Brain microvascular endothelial cell (primary cell): ENCODE measurements around the gene DBH.

Experiments used
- DNase-seq: peaks from one replicate; pipeline ENCODE4 v3.0.0-alpha.2; 2020
- H3K27ac ChIP-seq: fragments of 250-450 bp; sonication (Bioruptor Pico); 2 replicates; pipeline ENCODE4 v1.5.1; 2020; ENCODE audit warnings: mild to moderate bottlenecking, moderate library complexity
- H3K27me3 ChIP-seq: fragments of 250-450 bp; sonication (Bioruptor Pico); replicated peaks from 2 replicates; pipeline ENCODE4 v1.5.1; 2020; ENCODE audit warnings: mild to moderate bottlenecking
- H3K36me3 ChIP-seq: fragments of 250-450 bp; sonication (Bioruptor Pico); replicated peaks from 2 replicates; pipeline ENCODE4 v1.5.1; 2020; ENCODE audit warnings: mild to moderate bottlenecking
- H3K4me3 ChIP-seq: 2 replicates; pipeline ENCODE4 v1.5.1; 2011; ENCODE audit warnings: low read depth, mild to moderate bottlenecking, control low read depth, low read length, moderate library complexity
- in situ Hi-C: cut with HindIII; loops from 2 replicates; pipeline ENCODE4 v1.10.0; 2017; ENCODE audit warnings: low sequenced_read_pairs, low pct_ligation_motif_present
- TF ChIP-seq, protein P1 (sequence below): IDR thresholded peaks from 2 replicates; pipeline ENCODE4 v1.5.1; 2011; ENCODE audit warnings: low read depth, mild to moderate bottlenecking, moderate library complexity, low read length, control low read depth, inconsistent platforms; ENCODE audit errors: missing control alignments

The DBH gene

DNA sequence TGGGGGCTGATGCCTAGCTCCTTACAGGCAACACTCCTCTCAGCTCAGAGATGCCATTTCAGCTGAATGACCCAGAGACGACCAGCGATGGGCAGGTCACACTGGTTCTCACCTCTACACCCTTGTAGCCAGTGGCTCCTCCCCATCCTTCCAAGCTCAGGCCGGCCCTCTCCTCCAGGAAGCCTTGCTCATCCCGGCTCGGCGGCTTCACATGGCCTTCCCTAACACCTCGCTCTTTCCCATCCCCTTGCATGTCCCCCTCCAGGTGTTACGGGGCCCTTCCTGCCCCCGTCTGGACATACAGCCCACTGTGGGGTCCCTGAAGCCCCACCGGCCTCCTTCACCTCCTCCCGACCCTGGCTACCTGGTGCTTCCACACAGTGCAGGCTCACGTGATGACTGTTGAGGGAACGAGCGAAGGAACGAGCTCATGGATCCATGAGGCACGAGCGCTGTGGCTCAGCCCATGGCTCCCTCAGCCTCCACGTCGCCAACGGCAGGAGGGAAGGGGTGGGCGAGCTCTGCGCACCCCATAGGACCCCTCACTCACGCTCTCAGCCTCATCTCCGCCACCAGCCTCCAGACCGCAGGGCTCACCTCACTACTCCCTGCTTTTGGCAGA lies 56.3 kb downstream of the DBH start:
- in situ Hi-C loops = no loop called here
- no peaks in the 10 kb centered on the region for H3K36me3 ChIP-seq
- DNase-seq = no peak
- TF ChIP-seq, protein P1, sequence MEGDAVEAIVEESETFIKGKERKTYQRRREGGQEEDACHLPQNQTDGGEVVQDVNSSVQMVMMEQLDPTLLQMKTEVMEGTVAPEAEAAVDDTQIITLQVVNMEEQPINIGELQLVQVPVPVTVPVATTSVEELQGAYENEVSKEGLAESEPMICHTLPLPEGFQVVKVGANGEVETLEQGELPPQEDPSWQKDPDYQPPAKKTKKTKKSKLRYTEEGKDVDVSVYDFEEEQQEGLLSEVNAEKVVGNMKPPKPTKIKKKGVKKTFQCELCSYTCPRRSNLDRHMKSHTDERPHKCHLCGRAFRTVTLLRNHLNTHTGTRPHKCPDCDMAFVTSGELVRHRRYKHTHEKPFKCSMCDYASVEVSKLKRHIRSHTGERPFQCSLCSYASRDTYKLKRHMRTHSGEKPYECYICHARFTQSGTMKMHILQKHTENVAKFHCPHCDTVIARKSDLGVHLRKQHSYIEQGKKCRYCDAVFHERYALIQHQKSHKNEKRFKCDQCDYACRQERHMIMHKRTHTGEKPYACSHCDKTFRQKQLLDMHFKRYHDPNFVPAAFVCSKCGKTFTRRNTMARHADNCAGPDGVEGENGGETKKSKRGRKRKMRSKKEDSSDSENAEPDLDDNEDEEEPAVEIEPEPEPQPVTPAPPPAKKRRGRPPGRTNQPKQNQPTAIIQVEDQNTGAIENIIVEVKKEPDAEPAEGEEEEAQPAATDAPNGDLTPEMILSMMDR = no peak
- H3K27ac ChIP-seq = no peak overlapping the region
- no peaks in the 10 kb centered on the region for H3K27me3 ChIP-seq
- H3K4me3 ChIP-seq = no peak overlapping the region

DNA sequence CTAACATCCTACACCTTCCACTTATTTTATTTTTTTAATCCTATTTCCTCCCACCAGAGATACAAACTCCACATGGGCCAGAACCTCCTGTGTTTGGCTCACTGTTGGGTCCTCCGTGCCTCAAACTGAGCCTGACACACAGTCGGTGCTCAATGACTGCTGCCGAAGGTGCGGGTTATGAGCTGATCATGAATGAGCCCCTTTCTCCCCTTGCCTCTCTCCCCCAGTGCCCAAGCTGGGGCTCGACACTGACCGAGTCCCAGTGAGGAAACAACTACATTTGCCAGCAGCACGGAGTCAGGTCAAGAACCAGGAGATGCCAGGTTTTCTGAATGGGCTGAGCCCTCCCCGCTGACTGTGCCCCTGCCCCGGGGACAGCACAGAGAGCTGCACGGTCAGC lies 57.0 kb downstream of the DBH start:
- TF ChIP-seq, protein P1 = no peak
- H3K27ac ChIP-seq = no peak overlapping the region
- H3K27me3 ChIP-seq = no peaks in the 10 kb centered on the region
- in situ Hi-C loops = no loop called here
- no peak overlapping the region for H3K4me3 ChIP-seq
- DNase-seq = no peak
- H3K36me3 ChIP-seq = no peaks in the 10 kb centered on the region

DNA sequence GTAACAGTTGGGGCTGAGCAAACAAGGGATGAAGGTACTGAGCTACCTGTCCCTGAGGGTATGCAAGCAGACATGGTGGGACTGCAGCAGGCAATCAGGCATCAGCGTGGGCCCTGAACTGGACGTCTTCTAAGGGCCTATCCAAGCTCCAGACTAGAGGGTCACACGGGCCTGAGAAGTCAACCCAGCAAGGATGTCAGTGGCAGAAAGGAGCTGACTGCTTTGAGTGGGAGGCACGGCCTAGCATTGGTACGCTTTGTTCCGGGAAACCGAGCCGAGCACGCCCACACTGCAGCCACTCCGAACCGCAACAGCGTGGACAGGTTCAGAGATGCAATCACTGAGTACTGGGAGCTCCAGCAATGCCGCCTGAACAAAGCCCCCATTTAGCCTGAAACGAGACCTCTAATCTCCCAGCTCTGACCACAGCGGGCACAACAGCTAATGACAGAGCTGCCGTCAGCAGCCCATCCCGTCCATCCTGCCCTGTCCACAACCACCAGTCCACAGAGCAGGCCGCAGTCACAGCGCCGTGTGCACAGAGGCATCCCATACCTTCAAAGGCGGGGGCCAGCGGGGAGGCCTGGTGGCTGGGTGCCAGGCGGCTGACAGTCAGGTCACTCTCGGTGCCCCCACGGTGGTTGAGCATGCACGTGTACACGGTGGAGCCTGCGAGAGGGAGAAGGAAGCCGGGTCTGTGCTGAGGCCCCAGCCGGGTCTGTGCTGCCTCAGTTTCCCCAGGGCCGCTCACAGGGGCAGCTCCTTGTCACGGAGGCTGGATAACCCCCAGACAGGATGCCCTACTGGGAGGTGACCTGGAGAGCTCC lies 57.8 kb downstream of the DBH start:
- no peaks in the 10 kb centered on the region for H3K36me3 ChIP-seq
- H3K27ac ChIP-seq = no peak overlapping the region
- H3K27me3 ChIP-seq = no peaks in the 10 kb centered on the region
- no peak overlapping the region for H3K4me3 ChIP-seq
- DNase-seq = no peak
- TF ChIP-seq, protein P1 = no peak
- in situ Hi-C loops = no loop called here

DNA sequence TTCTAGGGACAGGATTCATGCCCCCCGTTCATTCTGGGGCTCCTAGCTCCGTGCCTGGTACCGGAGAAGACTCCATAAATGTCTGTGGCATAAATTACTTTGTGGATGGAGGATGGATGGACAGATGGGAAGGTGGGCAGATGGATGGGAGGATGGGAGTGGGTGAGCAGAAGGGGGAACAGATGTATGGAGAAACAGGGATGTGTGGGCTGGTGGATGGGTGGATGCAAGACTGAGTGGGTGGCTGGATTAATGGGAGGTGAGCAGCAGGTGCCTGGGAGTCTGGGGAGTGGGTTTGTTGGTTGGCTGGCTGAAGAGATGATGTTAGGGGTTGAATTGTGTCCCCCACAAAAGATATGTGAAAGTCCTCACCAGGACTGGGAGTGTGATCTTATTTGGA lies 58.5 kb downstream of the DBH start:
- DNase-seq = no peak
- H3K27ac ChIP-seq = no peak overlapping the region
- no peaks in the 10 kb centered on the region for H3K36me3 ChIP-seq
- TF ChIP-seq, protein P1 = no peak
- H3K4me3 ChIP-seq = no peak overlapping the region
- H3K27me3 ChIP-seq = no peaks in the 10 kb centered on the region
- in situ Hi-C loops = no loop called here

DNA sequence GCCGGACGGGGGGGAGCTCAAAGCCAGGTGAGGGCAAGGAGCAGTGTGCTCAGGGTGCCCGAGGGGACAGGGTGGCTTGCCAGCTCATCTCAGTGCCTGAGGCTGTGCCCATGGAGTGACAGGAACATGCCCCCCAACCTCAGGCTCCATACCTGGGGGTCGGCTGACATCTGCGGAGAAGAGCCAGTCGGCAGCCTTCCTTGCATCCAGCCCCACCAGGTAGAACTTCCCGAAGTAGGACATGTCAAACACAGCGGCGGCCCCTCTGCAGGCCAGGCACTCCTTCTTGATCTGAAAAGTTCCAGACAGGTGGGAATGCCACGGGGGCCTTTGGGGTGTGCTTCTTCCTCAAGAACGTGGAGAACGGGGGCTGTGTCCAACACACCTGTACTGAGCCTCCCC lies 59.9 kb downstream of the DBH start:
- H3K4me3 ChIP-seq = no peak overlapping the region
- no peak for DNase-seq
- H3K36me3 ChIP-seq = no peaks in the 10 kb centered on the region
- no peaks in the 10 kb centered on the region for H3K27me3 ChIP-seq
- in situ Hi-C loops = no loop called here
- no peak overlapping the region for H3K27ac ChIP-seq
- TF ChIP-seq, protein P1 = no peak

DNA sequence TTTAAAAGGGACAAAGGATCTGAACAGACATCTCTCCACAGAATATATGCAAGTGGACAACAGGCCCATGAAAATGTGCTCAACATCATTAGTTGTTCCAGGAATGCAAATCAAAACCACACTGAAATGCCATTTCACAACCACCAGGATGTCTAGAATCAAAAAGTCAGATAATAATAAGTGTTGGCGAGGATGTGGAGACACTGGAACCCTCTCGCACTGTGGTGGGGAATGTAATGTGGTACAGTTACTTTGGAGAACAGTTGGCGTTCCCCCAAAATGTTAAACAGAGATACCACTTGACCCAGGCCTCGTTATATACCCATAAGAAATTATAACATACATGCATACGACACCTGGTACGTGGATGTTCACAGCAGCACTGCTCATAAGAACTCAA lies 63.4 kb downstream of the DBH start:
- no peak for DNase-seq
- Histone ChIP-seq H3K27ac (no peak overlapping the region), H3K4me3 (no peak overlapping the region), H3K27me3 (no peaks in the 10 kb centered on the region), H3K36me3 (no peaks in the 10 kb centered on the region)
- in situ Hi-C loops = no loop called here
- TF ChIP-seq, protein P1 = no peak
